Kidney (tissue), 14 donors: ENCODE data around the gene ARHGEF38. TPM values are rescaled to one million over a fixed set of nuclear protein-coding genes. Genes with fewer than 3 reads are reported as not detected.

Experiments used
- DNase-seq, 5 donors: peaks; one replicate each; pipeline ENCODE4 v3.0.0-alpha.2; 2013 to 2020
- FAIRE-seq: peaks from 2 replicates; lab custom pipeline; 2012; peaks lifted over from hg19 to GRCh38; lab: Jason Lieb, UNC
- H3K27ac ChIP-seq, 2 donors: one replicate each; pipeline ENCODE4 v1.7.0; 2013; ENCODE audit warnings: low read depth in 2 of 2, low read length in 2 of 2, inconsistent platforms in 1 of 2
- H3K27me3 ChIP-seq: one replicate; pipeline ENCODE4 v1.7.1; 2013; ENCODE audit warnings: low read length, inconsistent platforms; ENCODE audit not compliant: control insufficient read depth, insufficient read depth
- H3K36me3 ChIP-seq, 3 donors: one replicate each; pipeline versions ENCODE4 v1.7.0 to v1.7.1; 2013; ENCODE audit warnings: low read length in 3 of 3, control low read depth in 1 of 3, inconsistent platforms in 1 of 3; ENCODE audit not compliant: insufficient read depth in 3 of 3, control insufficient read depth in 2 of 3
- H3K4me1 ChIP-seq, 3 donors: one replicate each; pipeline versions ENCODE4 v1.7.0 to v1.7.1; 2013; ENCODE audit warnings: low read length in 3 of 3, inconsistent platforms in 1 of 3, low read depth in 1 of 3; ENCODE audit not compliant: control insufficient read depth in 2 of 3, insufficient read depth in 2 of 3
- H3K4me3 ChIP-seq, 3 donors: one replicate each; pipeline versions ENCODE4 v1.7.0 to v1.8.1; 2013; ENCODE audit warnings: low read length in 3 of 3, control low read depth in 1 of 3, inconsistent platforms in 1 of 3
- H3K9ac ChIP-seq, 3 donors: one replicate each; pipeline versions ENCODE4 v1.7.0 to v1.7.1; 2013; ENCODE audit warnings: low read length in 3 of 3, control low read depth in 1 of 3, inconsistent platforms in 1 of 3
- H3K9me3 ChIP-seq, 3 donors: one replicate each; pipeline versions ENCODE4 v1.7.0 to v1.7.1; 2013; ENCODE audit warnings: low read length in 3 of 3, control low read depth in 1 of 3, inconsistent platforms in 1 of 3; ENCODE audit not compliant: control insufficient read depth in 2 of 3, insufficient read depth in 1 of 3
- intact Hi-C: fragments of 100-400 bp; cut with DNase I; formaldehyde crosslinking; loops from one replicate; pipeline ENCODE4 v1.11.1; 2022
- polyA plus RNA-seq: library from polyadenylated mRNA; stranded (reverse); fragments of 350-450 nt; fragmentation: Illumina TruSeq; extraction: RNeasy Lipid Tissue Mini Kit (QIAGEN cat#74804); gene quantifications from one replicate; pipeline ENCODE4 v1.2.3, GENCODE V29; 2014; ENCODE audit warnings: low read depth, low replicate concordance; ENCODE audit not compliant: insufficient read depth
- total RNA-seq: library from RNA; stranded (reverse); fragmentation: NEBNext Ultra II Directional; extraction: Animal tissue kit (Norgen Biotek cat#: 25700); gene quantifications from one replicate; pipeline ENCODE4 v1.2.1, GENCODE V29; 2021
- TF ChIP-seq, protein P1 (sequence below): IDR thresholded peaks from 3 replicates; pipeline ENCODE4 v1.5.1; 2012; ENCODE audit warnings: mild to moderate bottlenecking, moderate library complexity, borderline replicate concordance; ENCODE audit not compliant: insufficient read depth; ENCODE audit errors: extremely low read depth
- donor health status: control.
- donor health status: control.
- donor health status: control.
- donor health status: control.
- donor health status: control.
- donor health status: DM: yes; HTN: yes; CAD: no.
- donor health status: Normal renal cell carcinoma (clear cell type).

The ARHGEF38 gene
- total and polyA plus RNA-seq, 2 donors from 2014 or later = 1.5 to 41.1 TPM

DNA sequence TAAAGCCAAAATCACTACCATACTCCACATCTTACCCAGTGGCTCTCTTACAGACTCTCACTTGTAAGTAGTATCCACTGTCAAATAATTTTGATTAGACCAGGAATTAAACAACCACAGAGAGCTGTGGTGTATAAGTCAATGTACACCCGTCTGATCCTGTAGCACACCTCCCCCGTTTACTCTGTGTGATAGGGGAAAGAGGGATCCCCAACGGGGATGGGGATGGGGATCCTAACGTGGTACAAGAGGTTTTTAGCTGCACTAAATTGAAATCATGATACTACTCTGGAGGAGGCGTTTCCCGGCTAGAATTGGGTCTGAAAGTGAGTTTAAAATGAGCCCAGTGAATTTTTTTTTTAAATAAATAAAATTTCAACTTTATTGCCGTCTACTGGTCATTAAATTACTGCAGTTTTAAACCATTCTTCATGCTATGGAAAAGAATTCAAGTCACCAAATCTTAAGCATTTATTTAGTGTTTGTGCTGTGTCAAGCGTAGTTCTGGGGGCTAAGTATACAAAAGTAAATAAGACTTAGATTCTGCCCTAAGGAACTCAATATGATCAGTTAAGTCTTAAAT, 79.5 kb downstream of the ARHGEF38 start:
- Histone ChIP-seq H3K9ac (no peak overlapping the region), H3K4me3 (no peak overlapping the region), H3K4me1 (peaks cover 0 to 6% (median 0%) of the 10 kb centered on the region in 3 donors), H3K9me3 (no peaks in the 10 kb centered on the region), H3K27ac (no peak overlapping the region), H3K36me3 (no peaks in the 10 kb centered on the region), H3K27me3 (no peaks in the 10 kb centered on the region)
- intact Hi-C loops = no loop called here
- DNase-seq (peak in 1 of 5 donors; percentile 43), FAIRE-seq (no peak)
- TF ChIP-seq, protein P1, sequence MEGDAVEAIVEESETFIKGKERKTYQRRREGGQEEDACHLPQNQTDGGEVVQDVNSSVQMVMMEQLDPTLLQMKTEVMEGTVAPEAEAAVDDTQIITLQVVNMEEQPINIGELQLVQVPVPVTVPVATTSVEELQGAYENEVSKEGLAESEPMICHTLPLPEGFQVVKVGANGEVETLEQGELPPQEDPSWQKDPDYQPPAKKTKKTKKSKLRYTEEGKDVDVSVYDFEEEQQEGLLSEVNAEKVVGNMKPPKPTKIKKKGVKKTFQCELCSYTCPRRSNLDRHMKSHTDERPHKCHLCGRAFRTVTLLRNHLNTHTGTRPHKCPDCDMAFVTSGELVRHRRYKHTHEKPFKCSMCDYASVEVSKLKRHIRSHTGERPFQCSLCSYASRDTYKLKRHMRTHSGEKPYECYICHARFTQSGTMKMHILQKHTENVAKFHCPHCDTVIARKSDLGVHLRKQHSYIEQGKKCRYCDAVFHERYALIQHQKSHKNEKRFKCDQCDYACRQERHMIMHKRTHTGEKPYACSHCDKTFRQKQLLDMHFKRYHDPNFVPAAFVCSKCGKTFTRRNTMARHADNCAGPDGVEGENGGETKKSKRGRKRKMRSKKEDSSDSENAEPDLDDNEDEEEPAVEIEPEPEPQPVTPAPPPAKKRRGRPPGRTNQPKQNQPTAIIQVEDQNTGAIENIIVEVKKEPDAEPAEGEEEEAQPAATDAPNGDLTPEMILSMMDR = peak; percentile 17

GRCh38 chr4:105632599-105632998, 80.2 kb downstream of the ARHGEF38 start:
- Histone ChIP-seq H3K9ac (no peak overlapping the region), H3K4me3 (no peak overlapping the region), H3K36me3 (no peaks in the 10 kb centered on the region), H3K27ac (peak overlapping the region in 1 of 2 donors; percentile 61), H3K27me3 (no peaks in the 10 kb centered on the region), H3K9me3 (no peaks in the 10 kb centered on the region), H3K4me1 (peaks cover 0 to 11% (median under 1%) of the 10 kb centered on the region in 3 donors)
- intact Hi-C loops = no loop called here
- TF ChIP-seq, protein P1 = no peak
- DNase-seq (no peak), FAIRE-seq (no peak)

GRCh38 chr4:105633241-105633640, 80.8 kb downstream of the ARHGEF38 start:
- no peaks in the 10 kb centered on the region for H3K27me3 ChIP-seq
- DNase-seq (peak in 2 of 5 donors; percentile 36 to 48), FAIRE-seq (no peak)
- TF ChIP-seq, protein P1 = no peak
- H3K4me1 ChIP-seq = peaks cover 0 to 17% (median 4%) of the 10 kb centered on the region in 3 donors
- no peaks in the 10 kb centered on the region for H3K36me3 ChIP-seq
- H3K9ac ChIP-seq = no peak overlapping the region
- H3K27ac ChIP-seq = peak overlapping the region in 1 of 2 donors; percentile 61
- H3K9me3 ChIP-seq = no peaks in the 10 kb centered on the region
- H3K4me3 ChIP-seq = no peak overlapping the region
- intact Hi-C loops = no loop called here
